IPS DF 4.7 (cell line): Measurements from ENCODE around the gene USP25.

Source experiments
- DNase-seq: peaks from one replicate; pipeline ENCODE4 v3.0.0-alpha.2; 2013; ENCODE audit warnings: low spot score; ENCODE audit errors: extremely low read depth

The USP25 gene

GRCh38 chr21:15853126-15853525 lies 123.3 kb downstream of the USP25 start:
- DNase-seq: no peak

- DNase-seq: no peak
Observed at GRCh38 chr21:15856813-15857212, 127.0 kb downstream of the USP25 start.

GRCh38 chr21:15857740-15858139 lies 128.0 kb downstream of the USP25 start:
- no peak for DNase-seq

- DNase-seq: no peak
Observed at GRCh38 chr21:15860541-15860940, 130.8 kb downstream of the USP25 start.

GRCh38 chr21:15868940-15869339 lies 139.2 kb downstream of the USP25 start:
- DNase-seq: no peak

GRCh38 chr21:15870819-15871218 lies 141.0 kb downstream of the USP25 start:
- DNase-seq: no peak

GRCh38 chr21:15872236-15872635 lies 142.5 kb downstream of the USP25 start:
- no peak for DNase-seq

- no peak for DNase-seq
Observed at GRCh38 chr21:15874615-15875014, 144.8 kb downstream of the USP25 start.

GRCh38 chr21:15875286-15875685 lies 145.5 kb downstream of the USP25 start:
- DNase-seq: no peak

GRCh38 chr21:15893902-15894301 lies 164.1 kb downstream of the USP25 start:
- DNase-seq: peak; percentile 3

GRCh38 chr21:15894596-15894995 lies 164.8 kb downstream of the USP25 start:
- no peak for DNase-seq

- DNase-seq: no peak
Observed at GRCh38 chr21:15895142-15896106, 165.6 kb downstream of the USP25 start.

GRCh38 chr21:15896501-15896900 lies 166.7 kb downstream of the USP25 start:
- DNase-seq: no peak

GRCh38 chr21:15904389-15904788 lies 174.6 kb downstream of the USP25 start:
- no peak for DNase-seq

- no peak for DNase-seq
Observed at GRCh38 chr21:15908187-15908586, 178.4 kb downstream of the USP25 start.

- no peak for DNase-seq
Observed at GRCh38 chr21:15928196-15928595, 198.4 kb downstream of the USP25 start.

- no peak for DNase-seq
Observed at GRCh38 chr21:15928686-15929425, 199.1 kb downstream of the USP25 start.

- no peak for DNase-seq
Observed at GRCh38 chr21:15929536-15929935, 199.8 kb downstream of the USP25 start.
